GM21423 (cell line): ENCODE results near the gene RAB10.
"Not testable (repeated sequence)": the region's sequence is repeated elsewhere in the genome, so short reads cannot be mapped to it uniquely, and the experiment has no call there.

Source experiments
- ATAC-seq: cut with Tn5 transposase; IDR thresholded peaks from one replicate; pipeline ENCODE4 v1.9.1; 2021; ENCODE audit warnings: mild to moderate bottlenecking, moderate library complexity; ENCODE audit not compliant: unreplicated experiment

RAB10 gene

GRCh38 chr2:26016012-26016705 lies 17.7 kb upstream of the RAB10 start:
- no peak for ATAC-seq

GRCh38 chr2:26016706-26017045 lies 17.2 kb upstream of the RAB10 start:
- ATAC-seq, result not testable (repeated sequence)

GRCh38 chr2:26017464-26018183 lies 16.3 kb upstream of the RAB10 start:
- no peak for ATAC-seq

GRCh38 chr2:26018184-26019055 lies 15.5 kb upstream of the RAB10 start:
- ATAC-seq, result peak; percentile 51

GRCh38 chr2:26020231-26020640 lies 13.6 kb upstream of the RAB10 start:
- ATAC-seq, result no peak

GRCh38 chr2:26024260-26024659 lies 9.6 kb upstream of the RAB10 start:
- no peak for ATAC-seq

GRCh38 chr2:26025509-26025908 lies 8.4 kb upstream of the RAB10 start:
- no peak for ATAC-seq

- ATAC-seq, result not testable (repeated sequence)
Observed at GRCh38 chr2:26028083-26028482, 5.8 kb upstream of the RAB10 start.

- peak; percentile 2 for ATAC-seq
Observed at GRCh38 chr2:26032586-26033269, 1.2 kb upstream of the RAB10 start.

- ATAC-seq, result peak; percentile 30
Observed at GRCh38 chr2:26033270-26033817, 540 bp upstream of the RAB10 start.

- no peak for ATAC-seq
Observed at GRCh38 chr2:26034637-26034992, 731 bp downstream of the RAB10 start.

GRCh38 chr2:26035090-26035743 lies 1.3 kb downstream of the RAB10 start:
- ATAC-seq, result no peak

GRCh38 chr2:26039603-26040323 lies 5.9 kb downstream of the RAB10 start:
- ATAC-seq, result no peak

- ATAC-seq, result no peak
Observed at GRCh38 chr2:26043109-26043508, 9.2 kb downstream of the RAB10 start.

- peak; percentile 55 for ATAC-seq
Observed at GRCh38 chr2:26043862-26044696, 10.2 kb downstream of the RAB10 start.

- ATAC-seq, result no peak
Observed at GRCh38 chr2:26048791-26049190, 14.9 kb downstream of the RAB10 start.

- no peak for ATAC-seq
Observed at GRCh38 chr2:26049641-26050040, 15.8 kb downstream of the RAB10 start.

GRCh38 chr2:26052740-26053139 lies 18.9 kb downstream of the RAB10 start:
- ATAC-seq, result no peak
